HEK293 (cell line): ENCODE results near the gene STYK1.

Experiments
- CTCF ChIA-PET: fragments of 350-600 bp; formaldehyde crosslinking; extraction: SDS; loops from one replicate; lab custom pipeline; 2021; ENCODE audit warnings: antibody characterized with exemption; lab: Yijun Ruan, JAX
- POLR2A ChIA-PET: fragments of 300-600 bp; formaldehyde crosslinking; extraction: SDS; loops from one replicate; lab custom pipeline; 2020; ENCODE audit warnings: antibody characterized with exemption, inconsistent platforms; lab: Yijun Ruan, JAX
- H3K27ac ChIP-seq: fragments of 200-500 bp; sonication (Bioruptor generic); 2 replicates; pipeline ENCODE4 v1.5.1; 2014; ENCODE audit warnings: low read depth, low read length, control low read depth, inconsistent platforms; ENCODE audit errors: extremely low read depth
- H3K36me3 ChIP-seq, 2 experiments: fragments of 200-500 bp in 1 of 2; sonication (Bioruptor generic) in 1 of 2; 1 replicate in 1 of 2; 2 replicates in 1 of 2; pipeline ENCODE4 v1.5.1; 2014 to 2017; ENCODE audit warnings: inconsistent platforms in 2 of 2, low read length in 2 of 2; ENCODE audit not compliant: control insufficient read depth in 2 of 2, insufficient read depth in 1 of 2
- H3K4me1 ChIP-seq: fragments of 200-500 bp; sonication (Bioruptor generic); 2 replicates; pipeline ENCODE4 v1.5.1; 2014; ENCODE audit warnings: mild to moderate bottlenecking, low read length, inconsistent platforms; ENCODE audit not compliant: control insufficient read depth, insufficient read depth
- H3K4me3 ChIP-seq: 2 replicates; pipeline ENCODE4 v1.5.1; 2011; ENCODE audit warnings: low read depth, mild to moderate bottlenecking, control low read depth, low read length, moderate library complexity
- H3K9me3 ChIP-seq: fragments of 200-500 bp; sonication (Bioruptor generic); 2 replicates; pipeline ENCODE4 v1.5.1; 2014; ENCODE audit warnings: low read depth, low read length, inconsistent platforms; ENCODE audit not compliant: control insufficient read depth, insufficient read depth
- EGR2 ChIP-seq: fragments of 450-650 bp; formaldehyde crosslinking; IDR thresholded peaks from 2 replicates; pipeline ENCODE4 v1.5.1; 2016; ENCODE audit warnings: low read depth, missing biosample characterization, missing genetic modification characterization
- REPIN1 ChIP-seq: fragments of 450-650 bp; formaldehyde crosslinking; IDR thresholded peaks from 2 replicates; pipeline ENCODE4 v1.5.1; 2017; ENCODE audit warnings: missing biosample characterization, missing genetic modification characterization, low read depth
- SALL2 ChIP-seq: fragments of 450-650 bp; formaldehyde crosslinking; IDR thresholded peaks from 2 replicates; pipeline ENCODE4 v1.5.0; 2017; ENCODE audit warnings: missing biosample characterization, mild to moderate bottlenecking, missing genetic modification characterization, borderline replicate concordance
- SETDB1 ChIP-seq: IDR thresholded peaks from one replicate; pipeline ENCODE4 v1.6.1; 2017; ENCODE audit warnings: mild to moderate bottlenecking, low read length, moderate library complexity, mixed read lengths; ENCODE audit not compliant: insufficient read length
- WT1 ChIP-seq: fragments of 450-650 bp; formaldehyde crosslinking; IDR thresholded peaks from 2 replicates; pipeline ENCODE4 v1.5.1; 2016; ENCODE audit warnings: missing biosample characterization, missing genetic modification characterization
- ZBTB21 ChIP-seq: fragments of 450-650 bp; formaldehyde crosslinking; IDR thresholded peaks from 2 replicates; pipeline ENCODE4 v1.5.1; 2017; ENCODE audit warnings: missing biosample characterization, missing genetic modification characterization
- ZFHX2 ChIP-seq: fragments of 450-650 bp; formaldehyde crosslinking; conservative IDR thresholded peaks from 2 replicates; pipeline ENCODE4 v1.5.1; 2016; ENCODE audit warnings: missing biosample characterization, missing genetic modification characterization
- ZIC2 ChIP-seq: fragments of 450-650 bp; formaldehyde crosslinking; IDR thresholded peaks from 2 replicates; pipeline ENCODE4 v1.5.1; 2016; ENCODE audit warnings: missing biosample characterization, missing genetic modification characterization
- ZNF138 ChIP-seq: fragments of 450-650 bp; formaldehyde crosslinking; IDR thresholded peaks from 2 replicates; pipeline ENCODE4 v1.5.1; 2016; ENCODE audit warnings: missing biosample characterization, missing genetic modification characterization, borderline replicate concordance
- ZNF184 ChIP-seq: fragments of 450-650 bp; IDR thresholded peaks from 2 replicates; pipeline ENCODE4 v1.5.1; 2018; ENCODE audit warnings: missing biosample characterization, mild to moderate bottlenecking, missing genetic modification characterization
- ZNF221 ChIP-seq: fragments of 450-650 bp; formaldehyde crosslinking; IDR thresholded peaks from 2 replicates; pipeline ENCODE4 v1.5.1; 2017; ENCODE audit warnings: missing biosample characterization, missing genetic modification characterization, borderline replicate concordance
- ZNF324 ChIP-seq: fragments of 450-650 bp; formaldehyde crosslinking; IDR thresholded peaks from 2 replicates; pipeline ENCODE4 v1.5.1; 2016; ENCODE audit warnings: missing biosample characterization, missing genetic modification characterization
- ZNF416 ChIP-seq: fragments of 450-650 bp; formaldehyde crosslinking; IDR thresholded peaks from 2 replicates; pipeline ENCODE4 v1.5.1; 2016; ENCODE audit warnings: missing biosample characterization, missing genetic modification characterization
- ZNF501 ChIP-seq: fragments of 450-650 bp; formaldehyde crosslinking; IDR thresholded peaks from 2 replicates; pipeline ENCODE4 v1.5.1; 2016; ENCODE audit warnings: missing biosample characterization, missing genetic modification characterization
- ZNF529 ChIP-seq: fragments of 450-650 bp; formaldehyde crosslinking; IDR thresholded peaks from 2 replicates; pipeline ENCODE4 v1.5.1; 2017; ENCODE audit warnings: missing genetic modification characterization, missing biosample characterization; ENCODE audit not compliant: insufficient replicate concordance
- ZNF560 ChIP-seq: fragments of 450-650 bp; formaldehyde crosslinking; IDR thresholded peaks from 2 replicates; pipeline ENCODE4 v1.5.1; 2017; ENCODE audit warnings: missing biosample characterization, missing genetic modification characterization, borderline replicate concordance
- ZNF76 ChIP-seq: fragments of 450-650 bp; formaldehyde crosslinking; IDR thresholded peaks from 2 replicates; pipeline ENCODE4; 2016; ENCODE audit warnings: low read depth, missing biosample characterization, missing genetic modification characterization, borderline replicate concordance
- ZNF830 ChIP-seq: fragments of 450-650 bp; IDR thresholded peaks from 2 replicates; pipeline ENCODE4 v1.5.0; 2018; ENCODE audit warnings: missing biosample characterization, missing genetic modification characterization, low read depth, mild to moderate bottlenecking, moderate library complexity
- ZSCAN23 ChIP-seq: fragments of 450-650 bp; formaldehyde crosslinking; IDR thresholded peaks from 2 replicates; pipeline ENCODE4 v1.5.1; 2016; ENCODE audit warnings: missing biosample characterization, missing genetic modification characterization
- TF ChIP-seq, protein P1 (sequence below): fragments of 450-650 bp; formaldehyde crosslinking; IDR thresholded peaks from 2 replicates; pipeline ENCODE4 v1.5.1; 2016; ENCODE audit warnings: missing biosample characterization, missing genetic modification characterization
- TF ChIP-seq, protein P2 (sequence below): fragments of 450-650 bp; formaldehyde crosslinking; IDR thresholded peaks from 2 replicates; pipeline ENCODE4 v1.5.1; 2016; ENCODE audit warnings: missing biosample characterization, missing genetic modification characterization
- TF ChIP-seq, protein P3 (sequence below): fragments of 450-650 bp; formaldehyde crosslinking; IDR thresholded peaks from 2 replicates; pipeline ENCODE4 v1.5.1; 2016; ENCODE audit warnings: missing biosample characterization, missing genetic modification characterization
- TF ChIP-seq, protein P4 (sequence below): fragments of 450-650 bp; formaldehyde crosslinking; IDR thresholded peaks from 2 replicates; pipeline ENCODE4 v1.5.1; 2016; ENCODE audit warnings: missing biosample characterization, missing genetic modification characterization, borderline replicate concordance
- TF ChIP-seq, protein P5 (sequence below): fragments of 450-650 bp; formaldehyde crosslinking; IDR thresholded peaks from 2 replicates; pipeline ENCODE4 v1.5.1; 2016; ENCODE audit warnings: missing biosample characterization, missing genetic modification characterization
- TF ChIP-seq, protein P6 (sequence below): fragments of 450-650 bp; formaldehyde crosslinking; IDR thresholded peaks from 2 replicates; pipeline ENCODE4 v1.5.1; 2016; ENCODE audit warnings: missing biosample characterization, missing genetic modification characterization, borderline replicate concordance

STYK1 gene

DNA sequence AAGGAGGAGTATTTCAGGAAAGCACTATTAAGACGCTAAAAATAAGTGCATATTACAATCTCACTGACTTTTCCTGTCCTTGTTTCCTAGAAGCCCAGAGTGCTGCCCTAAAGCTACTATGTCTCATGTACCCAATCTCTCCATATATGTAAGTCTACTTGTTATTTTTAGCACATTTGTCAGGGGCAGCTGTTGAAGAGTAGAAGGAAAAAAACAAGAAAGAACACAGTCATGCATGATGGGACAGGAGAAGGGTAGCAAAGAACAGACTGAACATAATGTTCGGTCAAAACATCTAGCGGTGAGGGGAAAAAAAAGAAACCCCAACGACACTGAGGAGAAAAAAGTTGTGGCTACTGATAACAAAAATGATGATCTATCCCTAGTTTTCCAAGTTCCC lies 35.0 kb upstream of the STYK1 start (continued):
- TF ChIP-seq ZFHX2 (tag by site-specific recombination) (no peak), EGR2 (no peak), ZNF221 (tag by site-specific recombination) (no peak), ZNF324 (no peak), WT1 (tag by site-specific recombination) (no peak), ZNF529 (tag by site-specific recombination) (no peak), SETDB1 (no peak)
- TF ChIP-seq, protein P1, sequence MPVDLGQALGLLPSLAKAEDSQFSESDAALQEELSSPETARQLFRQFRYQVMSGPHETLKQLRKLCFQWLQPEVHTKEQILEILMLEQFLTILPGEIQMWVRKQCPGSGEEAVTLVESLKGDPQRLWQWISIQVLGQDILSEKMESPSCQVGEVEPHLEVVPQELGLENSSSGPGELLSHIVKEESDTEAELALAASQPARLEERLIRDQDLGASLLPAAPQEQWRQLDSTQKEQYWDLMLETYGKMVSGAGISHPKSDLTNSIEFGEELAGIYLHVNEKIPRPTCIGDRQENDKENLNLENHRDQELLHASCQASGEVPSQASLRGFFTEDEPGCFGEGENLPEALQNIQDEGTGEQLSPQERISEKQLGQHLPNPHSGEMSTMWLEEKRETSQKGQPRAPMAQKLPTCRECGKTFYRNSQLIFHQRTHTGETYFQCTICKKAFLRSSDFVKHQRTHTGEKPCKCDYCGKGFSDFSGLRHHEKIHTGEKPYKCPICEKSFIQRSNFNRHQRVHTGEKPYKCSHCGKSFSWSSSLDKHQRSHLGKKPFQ = no peak

DNA sequence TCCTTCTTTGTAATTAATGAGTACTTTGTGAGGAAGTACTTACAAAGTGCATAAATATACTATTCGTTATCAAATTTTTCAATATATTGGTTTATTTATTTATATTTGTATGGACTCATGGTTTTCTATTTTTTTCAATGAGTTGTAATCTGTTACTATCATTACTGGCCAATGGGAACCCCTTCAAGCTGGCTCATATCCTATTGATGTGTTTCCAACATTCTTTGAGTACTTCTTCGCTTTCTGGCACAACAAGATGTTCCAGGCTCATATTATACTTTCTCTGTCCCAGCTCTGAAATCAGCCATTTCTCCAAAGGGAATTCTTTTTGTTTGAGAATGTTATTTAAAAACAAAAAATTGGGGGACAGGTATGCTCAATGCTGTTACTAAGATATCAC lies 31.8 kb upstream of the STYK1 start:
- H3K27ac ChIP-seq = no peak overlapping the region
- ChIA-PET CTCF (interaction anchor here (4.2 kb wide), 1 partner anchor 44 kb away, joined by 20 read pairs; no protein-coding TSS in a partner anchor), POLR2A (no interaction called here)
- no peaks in the 10 kb centered on the region for H3K9me3 ChIP-seq
- H3K36me3 ChIP-seq = peaks cover 84 to 98% of the 10 kb centered on the region in 2 experiments
- no peaks in the 10 kb centered on the region for H3K4me1 ChIP-seq
- H3K4me3 ChIP-seq = no peak overlapping the region
- TF ChIP-seq ZSCAN23 (tag by site-specific recombination) (no peak), ZIC2 (no peak), ZNF184 (tag by site-specific recombination) (no peak), ZBTB21 (tag by site-specific recombination) (no peak), ZNF76 (no peak), ZNF416 (tag by site-specific recombination) (no peak), WT1 (tag by site-specific recombination) (no peak), ZNF830 (no peak), ZNF560 (tag by site-specific recombination) (no peak)
- TF ChIP-seq, protein P2, sequence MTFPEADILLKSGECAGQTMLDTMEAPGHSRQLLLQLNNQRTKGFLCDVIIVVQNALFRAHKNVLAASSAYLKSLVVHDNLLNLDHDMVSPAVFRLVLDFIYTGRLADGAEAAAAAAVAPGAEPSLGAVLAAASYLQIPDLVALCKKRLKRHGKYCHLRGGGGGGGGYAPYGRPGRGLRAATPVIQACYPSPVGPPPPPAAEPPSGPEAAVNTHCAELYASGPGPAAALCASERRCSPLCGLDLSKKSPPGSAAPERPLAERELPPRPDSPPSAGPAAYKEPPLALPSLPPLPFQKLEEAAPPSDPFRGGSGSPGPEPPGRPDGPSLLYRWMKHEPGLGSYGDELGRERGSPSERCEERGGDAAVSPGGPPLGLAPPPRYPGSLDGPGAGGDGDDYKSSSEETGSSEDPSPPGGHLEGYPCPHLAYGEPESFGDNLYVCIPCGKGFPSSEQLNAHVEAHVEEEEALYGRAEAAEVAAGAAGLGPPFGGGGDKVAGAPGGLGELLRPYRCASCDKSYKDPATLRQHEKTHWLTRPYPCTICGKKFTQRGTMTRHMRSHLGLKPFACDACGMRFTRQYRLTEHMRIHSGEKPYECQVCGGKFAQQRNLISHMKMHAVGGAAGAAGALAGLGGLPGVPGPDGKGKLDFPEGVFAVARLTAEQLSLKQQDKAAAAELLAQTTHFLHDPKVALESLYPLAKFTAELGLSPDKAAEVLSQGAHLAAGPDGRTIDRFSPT (tag by site-specific recombination) = no peak
- TF ChIP-seq, protein P3, sequence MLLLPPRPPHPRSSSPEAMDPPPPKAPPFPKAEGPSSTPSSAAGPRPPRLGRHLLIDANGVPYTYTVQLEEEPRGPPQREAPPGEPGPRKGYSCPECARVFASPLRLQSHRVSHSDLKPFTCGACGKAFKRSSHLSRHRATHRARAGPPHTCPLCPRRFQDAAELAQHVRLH = no peak

DNA sequence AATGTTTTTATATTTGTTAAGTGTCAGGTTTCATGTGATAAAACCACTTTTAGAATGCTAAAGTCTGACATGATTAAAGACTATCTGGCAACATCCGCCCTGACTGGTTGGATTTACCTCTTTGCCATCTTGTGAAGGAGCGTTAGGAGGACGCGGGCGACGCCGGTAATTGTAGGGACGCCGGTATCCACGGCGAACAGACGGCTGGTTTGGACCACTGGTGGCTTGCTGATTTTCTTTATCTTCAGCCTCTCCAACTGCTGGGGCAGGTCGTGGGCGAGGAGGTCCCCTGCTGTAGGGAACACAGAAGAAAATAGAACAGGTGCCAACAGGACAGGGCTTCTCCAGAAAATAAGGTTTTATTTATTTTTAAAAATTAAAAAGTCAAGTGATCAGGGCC lies 28.0 kb upstream of the STYK1 start:
- peaks cover 87 to 96% of the 10 kb centered on the region in 2 experiments for H3K36me3 ChIP-seq
- ChIA-PET CTCF (interaction anchor here (0.7 kb wide), 2 partner anchors 16 to 481 kb away, joined by 3 to 4 read pairs; no protein-coding TSS in a partner anchor), POLR2A (no interaction called here)
- no peaks in the 10 kb centered on the region for H3K9me3 ChIP-seq
- H3K27ac ChIP-seq = no peak overlapping the region
- H3K4me1 ChIP-seq = no peaks in the 10 kb centered on the region
- H3K4me3 ChIP-seq = no peak overlapping the region
- TF ChIP-seq, protein P4, sequence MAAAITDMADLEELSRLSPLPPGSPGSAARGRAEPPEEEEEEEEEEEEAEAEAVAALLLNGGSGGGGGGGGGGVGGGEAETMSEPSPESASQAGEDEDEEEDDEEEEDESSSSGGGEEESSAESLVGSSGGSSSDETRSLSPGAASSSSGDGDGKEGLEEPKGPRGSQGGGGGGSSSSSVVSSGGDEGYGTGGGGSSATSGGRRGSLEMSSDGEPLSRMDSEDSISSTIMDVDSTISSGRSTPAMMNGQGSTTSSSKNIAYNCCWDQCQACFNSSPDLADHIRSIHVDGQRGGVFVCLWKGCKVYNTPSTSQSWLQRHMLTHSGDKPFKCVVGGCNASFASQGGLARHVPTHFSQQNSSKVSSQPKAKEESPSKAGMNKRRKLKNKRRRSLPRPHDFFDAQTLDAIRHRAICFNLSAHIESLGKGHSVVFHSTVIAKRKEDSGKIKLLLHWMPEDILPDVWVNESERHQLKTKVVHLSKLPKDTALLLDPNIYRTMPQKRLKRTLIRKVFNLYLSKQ (tag by site-specific recombination) = no peak
- TF ChIP-seq ZNF501 (tag by site-specific recombination) = no peak
- TF ChIP-seq ZNF138 (tag by site-specific recombination) = no peak
- no peak for TF ChIP-seq SALL2
- TF ChIP-seq, protein P5, sequence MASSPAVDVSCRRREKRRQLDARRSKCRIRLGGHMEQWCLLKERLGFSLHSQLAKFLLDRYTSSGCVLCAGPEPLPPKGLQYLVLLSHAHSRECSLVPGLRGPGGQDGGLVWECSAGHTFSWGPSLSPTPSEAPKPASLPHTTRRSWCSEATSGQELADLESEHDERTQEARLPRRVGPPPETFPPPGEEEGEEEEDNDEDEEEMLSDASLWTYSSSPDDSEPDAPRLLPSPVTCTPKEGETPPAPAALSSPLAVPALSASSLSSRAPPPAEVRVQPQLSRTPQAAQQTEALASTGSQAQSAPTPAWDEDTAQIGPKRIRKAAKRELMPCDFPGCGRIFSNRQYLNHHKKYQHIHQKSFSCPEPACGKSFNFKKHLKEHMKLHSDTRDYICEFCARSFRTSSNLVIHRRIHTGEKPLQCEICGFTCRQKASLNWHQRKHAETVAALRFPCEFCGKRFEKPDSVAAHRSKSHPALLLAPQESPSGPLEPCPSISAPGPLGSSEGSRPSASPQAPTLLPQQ (tag by site-specific recombination) = no peak
- TF ChIP-seq, protein P6, sequence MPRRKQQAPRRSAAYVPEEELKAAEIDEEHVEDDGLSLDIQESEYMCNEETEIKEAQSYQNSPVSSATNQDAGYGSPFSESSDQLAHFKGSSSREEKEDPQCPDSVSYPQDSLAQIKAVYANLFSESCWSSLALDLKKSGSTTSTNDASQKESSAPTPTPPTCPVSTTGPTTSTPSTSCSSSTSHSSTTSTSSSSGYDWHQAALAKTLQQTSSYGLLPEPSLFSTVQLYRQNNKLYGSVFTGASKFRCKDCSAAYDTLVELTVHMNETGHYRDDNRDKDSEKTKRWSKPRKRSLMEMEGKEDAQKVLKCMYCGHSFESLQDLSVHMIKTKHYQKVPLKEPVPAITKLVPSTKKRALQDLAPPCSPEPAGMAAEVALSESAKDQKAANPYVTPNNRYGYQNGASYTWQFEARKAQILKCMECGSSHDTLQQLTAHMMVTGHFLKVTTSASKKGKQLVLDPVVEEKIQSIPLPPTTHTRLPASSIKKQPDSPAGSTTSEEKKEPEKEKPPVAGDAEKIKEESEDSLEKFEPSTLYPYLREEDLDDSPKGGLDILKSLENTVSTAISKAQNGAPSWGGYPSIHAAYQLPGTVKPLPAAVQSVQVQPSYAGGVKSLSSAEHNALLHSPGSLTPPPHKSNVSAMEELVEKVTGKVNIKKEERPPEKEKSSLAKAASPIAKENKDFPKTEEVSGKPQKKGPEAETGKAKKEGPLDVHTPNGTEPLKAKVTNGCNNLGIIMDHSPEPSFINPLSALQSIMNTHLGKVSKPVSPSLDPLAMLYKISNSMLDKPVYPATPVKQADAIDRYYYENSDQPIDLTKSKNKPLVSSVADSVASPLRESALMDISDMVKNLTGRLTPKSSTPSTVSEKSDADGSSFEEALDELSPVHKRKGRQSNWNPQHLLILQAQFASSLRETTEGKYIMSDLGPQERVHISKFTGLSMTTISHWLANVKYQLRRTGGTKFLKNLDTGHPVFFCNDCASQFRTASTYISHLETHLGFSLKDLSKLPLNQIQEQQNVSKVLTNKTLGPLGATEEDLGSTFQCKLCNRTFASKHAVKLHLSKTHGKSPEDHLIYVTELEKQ (tag by site-specific recombination) = no peak
- no peak for TF ChIP-seq REPIN1 (tag by site-specific recombination)
